GM18526 (cell line): ENCODE measurements around the gene SETD6.

Experiments used
- POLR2A ChIP-seq: IDR thresholded peaks from 3 replicates; pipeline ENCODE4 v1.6.1; 2011; ENCODE audit not compliant: insufficient read length; ENCODE audit errors: extremely low read depth

SETD6 gene

DNA sequence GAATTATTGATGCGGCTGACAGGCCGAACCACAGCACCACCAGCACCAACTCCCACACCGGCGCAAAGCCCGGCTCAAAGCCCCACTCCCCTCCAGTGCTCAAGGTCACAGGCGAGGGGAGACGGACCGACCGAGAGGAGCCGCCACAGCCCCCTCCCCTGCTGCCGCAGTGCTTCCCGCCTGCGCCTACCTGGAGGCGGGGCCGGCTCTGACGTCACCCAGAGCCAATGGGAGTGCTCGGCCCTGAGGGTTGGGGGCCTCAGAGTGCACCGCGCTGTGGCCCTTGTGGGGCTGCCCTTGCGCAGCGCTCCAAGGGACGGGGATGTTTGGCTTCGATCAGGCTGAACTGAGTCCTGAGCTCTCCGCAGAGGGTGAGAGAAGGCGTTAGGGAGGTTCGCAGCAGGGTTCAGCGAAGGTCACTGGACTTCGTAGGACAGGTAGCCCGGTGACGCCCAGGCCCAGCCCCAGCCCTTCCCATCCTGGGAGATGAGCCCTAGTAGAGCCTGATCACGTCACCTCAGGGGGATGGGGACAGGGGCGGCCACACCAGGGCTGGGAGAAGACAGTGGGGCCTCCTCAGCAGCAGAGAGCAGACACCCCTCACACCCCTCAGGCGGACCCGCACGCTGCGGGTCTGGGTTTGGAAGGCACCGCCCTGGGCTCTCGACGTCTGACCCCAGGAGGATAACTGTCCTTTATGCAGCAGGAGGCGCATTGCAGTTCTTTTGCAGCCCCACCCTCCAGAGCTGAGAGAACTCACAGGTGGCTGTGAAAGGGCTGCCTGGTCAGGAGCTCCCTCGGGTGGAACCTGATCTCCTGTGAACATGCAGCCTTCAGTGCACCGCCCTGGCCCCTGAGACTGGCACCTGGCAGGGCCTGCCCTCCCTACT lies 13.8 kb upstream of the SETD6 start:
- no peak for TF ChIP-seq POLR2A

DNA sequence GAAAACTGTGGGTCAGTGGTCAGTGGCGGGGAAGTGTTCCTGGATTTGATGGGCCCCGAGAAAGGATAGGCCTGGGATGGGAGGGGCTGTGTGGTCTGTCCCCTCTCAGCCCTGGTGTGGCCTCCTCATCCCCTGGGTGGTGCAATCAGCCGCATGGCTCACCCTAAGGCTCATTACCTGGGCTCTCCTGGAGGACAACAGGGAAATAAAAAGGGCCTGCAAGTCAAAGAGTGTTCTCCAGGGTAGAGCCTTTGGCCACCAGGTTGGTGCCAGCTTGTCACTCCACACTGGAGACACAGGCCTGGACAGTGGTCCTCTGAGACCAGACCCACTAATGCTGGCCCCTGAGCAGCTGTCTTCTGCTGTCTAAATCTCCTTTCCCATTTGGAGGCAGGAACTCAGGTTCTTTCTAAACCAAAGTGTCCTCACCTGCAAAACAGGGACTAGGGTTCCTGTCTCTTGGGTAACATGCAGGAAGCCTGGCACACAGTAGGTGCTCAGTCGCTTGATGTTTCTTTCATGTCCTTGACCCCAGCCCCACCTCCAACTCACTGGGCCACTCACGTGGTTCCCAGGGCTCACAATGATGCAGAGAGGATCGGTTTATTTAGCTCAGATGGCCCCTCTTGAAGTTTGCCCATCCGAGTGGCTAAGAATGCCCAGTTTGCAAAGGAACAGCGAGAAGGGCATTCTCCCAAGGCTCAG lies 12.9 kb upstream of the SETD6 start:
- no peak for TF ChIP-seq POLR2A

GRCh38 chr16:58503166-58503862 lies 12.0 kb upstream of the SETD6 start:
- TF ChIP-seq POLR2A: no peak

DNA sequence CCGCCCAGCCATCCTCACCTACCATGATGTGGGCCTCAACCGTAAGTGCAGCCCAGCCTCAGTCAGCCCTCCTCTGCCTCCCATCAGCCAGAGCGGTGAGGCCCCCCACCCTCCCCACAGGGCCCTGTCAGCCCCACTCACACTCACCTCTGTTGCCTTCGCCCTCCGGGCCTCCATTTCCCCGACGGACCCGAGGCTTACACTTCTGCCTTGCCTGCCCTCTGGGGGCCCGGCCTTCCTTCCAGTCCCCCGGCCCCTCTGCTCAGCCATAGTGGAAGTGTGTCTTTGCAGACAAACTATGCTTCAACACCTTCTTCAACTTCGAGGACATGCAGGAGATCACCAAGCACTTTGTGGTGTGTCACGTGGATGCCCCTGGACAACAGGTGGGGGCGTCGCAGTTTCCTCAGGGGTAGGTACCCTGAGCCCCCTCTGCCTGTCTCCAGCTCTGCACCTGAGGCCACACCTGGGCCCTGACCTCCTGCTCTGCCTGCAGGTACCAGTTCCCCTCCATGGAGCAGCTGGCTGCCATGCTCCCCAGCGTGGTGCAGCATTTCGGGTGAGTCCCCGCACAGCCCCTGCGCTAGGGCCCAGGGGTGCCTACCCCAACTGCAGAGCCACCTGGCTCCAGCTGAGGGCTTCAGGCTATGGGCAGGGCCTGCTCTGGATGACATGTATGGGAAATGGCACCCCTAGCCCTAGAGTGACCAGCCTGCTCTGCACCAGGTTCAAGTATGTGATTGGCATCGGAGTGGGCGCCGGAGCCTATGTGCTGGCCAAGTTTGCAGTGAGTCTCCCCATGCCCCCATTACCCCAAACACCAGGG lies 11.2 kb upstream of the SETD6 start:
- TF ChIP-seq POLR2A: no peak

GRCh38 chr16:58506241-58507194 lies 8.8 kb upstream of the SETD6 start:
- no peak for TF ChIP-seq POLR2A

DNA sequence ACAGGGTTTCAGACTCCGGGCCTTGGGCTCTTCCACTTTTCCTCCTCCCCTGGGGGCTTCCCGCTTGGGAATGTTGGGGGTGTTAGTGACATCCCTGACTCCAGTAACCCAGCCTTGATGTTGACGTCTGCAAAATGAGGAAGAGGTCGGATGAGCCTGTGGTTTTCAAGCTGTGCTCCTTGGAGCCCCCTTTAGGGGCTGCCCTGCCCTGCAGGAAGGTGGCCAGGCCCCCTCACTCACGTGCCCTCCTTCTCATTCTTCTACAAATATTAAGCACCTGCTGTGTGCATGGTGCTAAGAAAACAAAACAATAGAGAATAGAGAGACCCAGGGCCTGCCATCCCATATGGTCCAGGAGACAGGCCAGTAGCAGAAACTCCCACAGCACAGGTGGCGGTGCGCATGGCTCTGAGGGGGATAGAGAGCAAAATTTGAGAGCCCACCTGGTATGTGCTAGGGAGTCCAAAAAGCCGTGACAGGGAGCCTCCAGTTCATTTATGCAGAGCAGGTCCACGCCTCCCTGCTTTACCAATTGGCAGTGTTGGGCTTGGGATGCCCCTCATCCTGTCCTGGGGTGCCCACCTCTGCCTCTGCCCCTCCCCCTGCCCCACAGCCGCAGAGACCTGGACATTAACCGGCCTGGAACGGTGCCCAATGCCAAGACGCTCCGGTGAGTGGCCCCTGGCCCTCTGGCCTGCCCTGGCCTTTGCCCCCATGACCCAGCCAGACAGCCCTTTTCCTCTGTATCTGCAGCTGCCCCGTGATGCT lies 7.9 kb upstream of the SETD6 start:
- TF ChIP-seq POLR2A: no peak

- no peak for TF ChIP-seq POLR2A
These were observed 7.2 kb upstream of the SETD6 start for GRCh38 chr16:58507963-58508670.

- no peak for TF ChIP-seq POLR2A
These were observed 6.6 kb upstream of the SETD6 start for GRCh38 chr16:58508671-58509251.

GRCh38 chr16:58509256-58510096 lies 5.8 kb upstream of the SETD6 start:
- no peak for TF ChIP-seq POLR2A

DNA sequence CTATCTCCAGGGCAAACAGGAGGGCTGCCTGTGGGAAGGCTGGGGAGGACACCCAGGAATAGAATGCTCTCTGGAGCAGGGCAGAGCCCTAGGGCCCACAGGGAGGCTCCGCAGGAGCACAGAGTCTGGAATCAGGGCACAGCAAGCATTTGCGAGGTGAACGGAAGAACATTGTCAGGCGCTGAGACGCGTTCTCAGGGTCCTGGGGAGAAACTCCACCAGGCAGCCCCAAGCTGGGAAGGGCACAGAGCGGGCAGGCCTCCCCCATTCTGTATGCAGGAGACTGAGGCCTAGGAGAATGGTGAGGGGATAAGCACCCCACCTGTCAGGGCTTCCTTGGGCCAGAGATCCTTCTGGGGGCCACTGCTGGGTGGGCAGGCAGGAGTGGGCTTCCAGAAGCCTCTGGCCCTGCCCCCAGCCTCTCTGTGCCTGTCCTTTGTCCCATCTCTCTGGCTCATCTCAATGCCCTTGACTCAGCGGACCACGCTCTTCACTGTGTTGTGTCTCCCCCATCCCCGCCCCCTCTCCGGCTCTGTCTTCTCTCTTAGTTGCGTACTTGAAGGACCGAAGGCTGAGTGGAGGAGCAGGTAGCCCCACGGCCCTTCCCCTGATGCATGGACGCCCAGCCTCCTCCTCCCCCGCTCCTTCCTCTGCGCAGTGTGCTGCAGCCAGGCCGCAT lies 5.1 kb upstream of the SETD6 start:
- no peak for TF ChIP-seq POLR2A
